Activated CD4-positive, alpha-beta memory T cell treated with anti-CD3 and anti-CD28 coated beads, Interleukin-2, amount 10 ng/mL, durations not matched to agents 7 days and 5 days (primary cell): ENCODE results near the gene CEACAM20. TPM values are rescaled to one million over a fixed set of nuclear protein-coding genes. Genes with fewer than 3 reads are reported as not detected.
"Not testable (repeated sequence)": the region's sequence is repeated elsewhere in the genome, so short reads cannot be mapped to it uniquely, and the experiment has no call there.

Source experiments
- CTCF ChIA-PET: fragments of 350-600 bp; sonication (Branson Sonifier 250); formaldehyde crosslinking; loops from one replicate; lab custom pipeline; 2021; ENCODE audit warnings: antibody characterized with exemption, inconsistent platforms; lab: Charles Lee
- POLR2A ChIA-PET: fragments of 350-600 bp; sonication (Branson Sonifier 250); formaldehyde crosslinking; loops from one replicate; lab custom pipeline; 2021; ENCODE audit warnings: antibody characterized with exemption; lab: Charles Lee
- DNase-seq: peaks from one replicate; pipeline ENCODE4 v3.0.0-alpha.2; 2020
- H3K27ac Mint-ChIP-seq: one replicate; pipeline ENCODE4 v1.8.0; 2021; ENCODE audit warnings: mild to moderate bottlenecking, mixed read lengths
- H3K27me3 Mint-ChIP-seq: one replicate; pipeline ENCODE4 v1.8.0; 2021; ENCODE audit warnings: mixed read lengths
- H3K36me3 Mint-ChIP-seq: one replicate; pipeline ENCODE4 v1.8.0; 2021; ENCODE audit warnings: low read depth, mixed read lengths
- H3K4me1 Mint-ChIP-seq: one replicate; pipeline ENCODE4 v1.8.0; 2021; ENCODE audit warnings: mixed read lengths
- H3K4me3 Mint-ChIP-seq: one replicate; pipeline ENCODE4 v1.8.0; 2021; ENCODE audit warnings: mild to moderate bottlenecking, mixed read lengths
- H3K9me3 Mint-ChIP-seq: one replicate; pipeline ENCODE4 v1.8.0; 2021; ENCODE audit warnings: mixed read lengths
- total RNA-seq, 2 experiments: library from RNA; stranded (reverse); gene quantifications; one replicate each; pipeline ENCODE4 v1.2.3, GENCODE V29; 2021

Gene CEACAM20
- total RNA-seq, 2 experiments from 2014 or later: not detected

- Mint-ChIP-seq H3K9me3 (no peaks in the 10 kb centered on the region), H3K36me3 (no peaks in the 10 kb centered on the region), H3K4me1 (no peaks in the 10 kb centered on the region), H3K4me3 (no peak overlapping the region), H3K27ac (no peak overlapping the region), H3K27me3 (peaks cover 2% of the 10 kb centered on the region)
- POLR2A ChIA-PET: no interaction called here
- CTCF ChIA-PET: interaction anchor here (1.4 kb wide), 1 partner anchor 81 kb away, joined by 3 read pairs; no protein-coding TSS in a partner anchor
- DNase-seq: no peak
Observed at GRCh38 chr19:44566984-44567383, 37.5 kb upstream of the CEACAM20 start.

GRCh38 chr19:44563086-44563655 lies 33.7 kb upstream of the CEACAM20 start:
- H3K27ac Mint-ChIP-seq, H3K4me3 Mint-ChIP-seq, H3K4me1 Mint-ChIP-seq: not testable (repeated sequence)

GRCh38 chr19:44557933-44558332 lies 28.5 kb upstream of the CEACAM20 start:
- no peaks in the 10 kb centered on the region for H3K4me1 Mint-ChIP-seq
- ChIA-PET CTCF (no interaction called here), POLR2A (no interaction called here)
- H3K36me3 Mint-ChIP-seq: no peaks in the 10 kb centered on the region
- H3K9me3 Mint-ChIP-seq: peaks cover 13% of the 10 kb centered on the region
- no peak overlapping the region for H3K27ac Mint-ChIP-seq
- DNase-seq: no peak
- H3K27me3 Mint-ChIP-seq: no peaks in the 10 kb centered on the region
- no peak overlapping the region for H3K4me3 Mint-ChIP-seq

More at GRCh38 chr19:44563086-44563655, 33.7 kb upstream of the CEACAM20 start:
- DNase-seq, POLR2A ChIA-PET, H3K36me3 Mint-ChIP-seq, H3K27me3 Mint-ChIP-seq, H3K9me3 Mint-ChIP-seq, CTCF ChIA-PET: not testable (repeated sequence)

- Mint-ChIP-seq H3K27me3 (no peaks in the 10 kb centered on the region), H3K4me3 (no peak overlapping the region), H3K9me3 (peaks cover 20% of the 10 kb centered on the region), H3K36me3 (no peaks in the 10 kb centered on the region), H3K4me1 (no peaks in the 10 kb centered on the region), H3K27ac (no peak overlapping the region)
- DNase-seq: no peak
- CTCF ChIA-PET: no interaction called here
- POLR2A ChIA-PET: no interaction called here
Observed at GRCh38 chr19:44554641-44555246, 25.3 kb upstream of the CEACAM20 start.

- Mint-ChIP-seq H3K9me3 (peaks cover 22% of the 10 kb centered on the region), H3K36me3 (no peaks in the 10 kb centered on the region), H3K4me3 (no peak overlapping the region), H3K27ac (no peak overlapping the region), H3K4me1 (no peaks in the 10 kb centered on the region), H3K27me3 (no peaks in the 10 kb centered on the region)
- ChIA-PET POLR2A (no interaction called here), CTCF (no interaction called here)
- DNase-seq: no peak
Observed at GRCh38 chr19:44553478-44554171, 24.1 kb upstream of the CEACAM20 start.

GRCh38 chr19:44552324-44552723 lies 22.8 kb upstream of the CEACAM20 start:
- Mint-ChIP-seq H3K4me1 (no peaks in the 10 kb centered on the region), H3K9me3 (peaks cover 23% of the 10 kb centered on the region), H3K27ac (no peak overlapping the region), H3K4me3 (no peak overlapping the region), H3K36me3 (no peaks in the 10 kb centered on the region), H3K27me3 (no peaks in the 10 kb centered on the region)
- ChIA-PET POLR2A (no interaction called here), CTCF (no interaction called here)
- DNase-seq: peak; percentile 31

GRCh38 chr19:44551850-44552249 lies 22.4 kb upstream of the CEACAM20 start:
- ChIA-PET POLR2A (no interaction called here), CTCF (no interaction called here)
- H3K27me3 Mint-ChIP-seq: no peaks in the 10 kb centered on the region
- H3K27ac Mint-ChIP-seq: no peak overlapping the region
- peaks cover 27% of the 10 kb centered on the region for H3K9me3 Mint-ChIP-seq
- no peak overlapping the region for H3K4me3 Mint-ChIP-seq
- no peak for DNase-seq
- H3K36me3 Mint-ChIP-seq: no peaks in the 10 kb centered on the region
- no peaks in the 10 kb centered on the region for H3K4me1 Mint-ChIP-seq

GRCh38 chr19:44550976-44551375 lies 21.5 kb upstream of the CEACAM20 start:
- H3K4me3 Mint-ChIP-seq, H3K36me3 Mint-ChIP-seq, CTCF ChIA-PET, H3K27me3 Mint-ChIP-seq, POLR2A ChIA-PET, H3K4me1 Mint-ChIP-seq, H3K27ac Mint-ChIP-seq, DNase-seq: not testable (repeated sequence)
- H3K9me3 Mint-ChIP-seq: peaks cover 28% of the 10 kb centered on the region

GRCh38 chr19:44549507-44549906 lies 20.0 kb upstream of the CEACAM20 start:
- Mint-ChIP-seq H3K27ac (no peak overlapping the region), H3K27me3 (no peaks in the 10 kb centered on the region), H3K36me3 (no peaks in the 10 kb centered on the region), H3K9me3 (peaks cover 29% of the 10 kb centered on the region), H3K4me1 (no peaks in the 10 kb centered on the region), H3K4me3 (no peak overlapping the region)
- POLR2A ChIA-PET: no interaction called here
- CTCF ChIA-PET: no interaction called here
- DNase-seq: no peak

GRCh38 chr19:44548736-44549135 lies 19.3 kb upstream of the CEACAM20 start:
- ChIA-PET CTCF (no interaction called here), POLR2A (no interaction called here)
- Mint-ChIP-seq H3K27me3 (no peaks in the 10 kb centered on the region), H3K27ac (no peak overlapping the region), H3K36me3 (no peaks in the 10 kb centered on the region), H3K4me1 (no peaks in the 10 kb centered on the region), H3K4me3 (no peak overlapping the region), H3K9me3 (peaks cover 24% of the 10 kb centered on the region)
- no peak for DNase-seq

- no peaks in the 10 kb centered on the region for H3K27me3 Mint-ChIP-seq
- H3K9me3 Mint-ChIP-seq: peaks cover 21% of the 10 kb centered on the region
- no peaks in the 10 kb centered on the region for H3K4me1 Mint-ChIP-seq
- ChIA-PET POLR2A (no interaction called here), CTCF (no interaction called here)
- no peak overlapping the region for H3K27ac Mint-ChIP-seq
- DNase-seq: no peak
- H3K4me3 Mint-ChIP-seq: no peak overlapping the region
- H3K36me3 Mint-ChIP-seq: no peaks in the 10 kb centered on the region
Observed at GRCh38 chr19:44544031-44544430, 14.6 kb upstream of the CEACAM20 start.

GRCh38 chr19:44542671-44543070 lies 13.2 kb upstream of the CEACAM20 start:
- Mint-ChIP-seq H3K27me3 (no peaks in the 10 kb centered on the region), H3K4me3 (no peak overlapping the region), H3K9me3 (peaks cover 23% of the 10 kb centered on the region), H3K27ac (no peak overlapping the region), H3K4me1 (no peaks in the 10 kb centered on the region), H3K36me3 (no peaks in the 10 kb centered on the region)
- DNase-seq: no peak
- ChIA-PET POLR2A (no interaction called here), CTCF (no interaction called here)

- CTCF ChIA-PET: no interaction called here
- Mint-ChIP-seq H3K4me1 (no peaks in the 10 kb centered on the region), H3K27ac (no peak overlapping the region), H3K36me3 (no peaks in the 10 kb centered on the region), H3K4me3 (no peak overlapping the region), H3K9me3 (peaks cover 25% of the 10 kb centered on the region), H3K27me3 (no peaks in the 10 kb centered on the region)
- POLR2A ChIA-PET: no interaction called here
- DNase-seq: no peak
Observed at GRCh38 chr19:44540736-44541135, 11.3 kb upstream of the CEACAM20 start.

- no peak overlapping the region for H3K27ac Mint-ChIP-seq
- POLR2A ChIA-PET: no interaction called here
- no peak for DNase-seq
- no peaks in the 10 kb centered on the region for H3K4me1 Mint-ChIP-seq
- no peak overlapping the region for H3K4me3 Mint-ChIP-seq
- peaks cover 28% of the 10 kb centered on the region for H3K9me3 Mint-ChIP-seq
- no peaks in the 10 kb centered on the region for H3K36me3 Mint-ChIP-seq
- CTCF ChIA-PET: no interaction called here
- H3K27me3 Mint-ChIP-seq: no peaks in the 10 kb centered on the region
Observed at GRCh38 chr19:44539991-44540390, 10.5 kb upstream of the CEACAM20 start.
